Lower lobe of right lung (tissue), 2 donors: ENCODE data around the gene BICD2. TPM values are rescaled to one million over a fixed set of nuclear protein-coding genes. Genes with fewer than 3 reads are reported as not detected.
A peak's percentile ranks its signal among the peaks of the same experiment; 100 is the strongest.
"Not testable (repeated sequence)": the region's sequence is repeated elsewhere in the genome, so short reads cannot be mapped to it uniquely, and the experiment has no call there.

Experiments
- ATAC-seq, 2 donors: fragments of 200-7000 bp; cut with Tn5 transposase; one replicate each; pipeline ENCODE4 v1.9.1; 2020 to 2022; ENCODE audit warnings: mild to moderate bottlenecking in 2 of 2, moderate library complexity in 2 of 2
- DNase-seq: peaks from one replicate; pipeline ENCODE4 v3.0.0-alpha.2; 2020
- H3K27ac ChIP-seq: fragments of 200-600 bp; one replicate; pipeline ENCODE4 v1.8.0; 2022
- H3K27me3 ChIP-seq: fragments of 200-600 bp; one replicate; pipeline ENCODE4 v1.8.0; 2022; ENCODE audit warnings: low read depth
- H3K36me3 ChIP-seq: fragments of 200-600 bp; one replicate; pipeline ENCODE4 v1.8.0; 2022; ENCODE audit warnings: mild to moderate bottlenecking
- H3K4me1 ChIP-seq: fragments of 200-600 bp; one replicate; pipeline ENCODE4 v1.8.0; 2022
- H3K4me3 ChIP-seq: fragments of 200-600 bp; one replicate; pipeline ENCODE4 v1.8.0; 2022; ENCODE audit warnings: mild to moderate bottlenecking
- H3K9me3 ChIP-seq: fragments of 200-600 bp; one replicate; pipeline ENCODE4 v1.8.0; 2022
- intact Hi-C: fragments of 100-400 bp; cut with DNase I; formaldehyde crosslinking; loops from one replicate; pipeline ENCODE4 v1.11.0; 2022
- long read RNA-seq: library from polyadenylated mRNA; unstranded; transcript quantifications from one replicate; pipeline ENCODE4 v2.0.0, GENCODE V29; 2021
- total RNA-seq: library from RNA; stranded (reverse); fragmentation: NEBNext Ultra II Directional; extraction: Animal tissue kit (Norgen Biotek cat#: 25700); gene quantifications from one replicate; pipeline ENCODE4 v1.2.1, GENCODE V29; 2021
- TF ChIP-seq, protein P1 (sequence below): fragments of 200-600 bp; IDR thresholded peaks from one replicate; pipeline ENCODE4 v1.8.0; 2022; ENCODE audit warnings: antibody characterized with exemption, mild to moderate bottlenecking
- donor health status: DM: no; HTN: yes; CAD: no; lungs with severe emphysema.

The BICD2 gene
- 34.9 TPM for total RNA-seq
- long read RNA-seq, full-length matches to known transcripts, result 46 of 95 reads
- long read RNA-seq, partial matches to known transcripts, result 44 of 95 reads
- long read RNA-seq, other reads (novel, unspliced or antisense), result 5 of 95 reads

DNA sequence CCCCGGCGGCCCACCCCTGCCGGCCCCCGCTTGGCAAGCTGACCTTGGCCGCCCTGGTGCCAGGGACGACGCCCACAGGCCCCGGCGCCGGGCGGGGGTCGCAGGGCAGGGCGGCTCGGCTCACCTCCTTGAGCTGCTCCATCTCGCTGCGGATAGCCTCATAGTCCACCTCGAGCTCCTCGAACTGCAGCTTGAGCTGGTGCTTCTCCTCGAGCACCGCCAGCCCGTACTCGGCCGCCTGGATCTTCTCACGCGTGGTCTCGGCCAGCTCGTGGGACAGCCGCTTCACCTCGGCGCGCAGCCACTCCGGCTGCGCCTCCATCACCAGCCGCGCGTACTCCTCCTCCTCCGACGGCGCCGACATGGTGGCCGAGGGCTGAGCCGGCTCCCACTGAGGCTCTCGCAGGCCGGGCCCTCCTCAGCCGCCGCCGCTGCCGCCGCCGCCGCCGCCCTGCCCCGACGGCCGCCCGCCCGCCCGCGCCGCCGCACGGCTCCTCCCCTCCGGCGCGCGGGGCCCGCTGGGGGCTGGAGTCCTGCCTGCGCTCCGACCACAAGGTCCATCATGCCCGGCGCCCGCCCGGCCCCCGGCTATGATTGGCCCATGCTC, at the start of gene BICD2:
TSS of gene BICD2 (minus strand) at position 453 of the 607 bp plus-strand sequence. CDS start at position 364, 89 bp downstream.
- no peaks in the 10 kb centered on the region for H3K9me3 ChIP-seq
- no peaks in the 10 kb centered on the region for H3K36me3 ChIP-seq
- intact Hi-C loops, result no loop called here
- ATAC-seq (no peak), DNase-seq (no peak)
- TF ChIP-seq, protein P1, sequence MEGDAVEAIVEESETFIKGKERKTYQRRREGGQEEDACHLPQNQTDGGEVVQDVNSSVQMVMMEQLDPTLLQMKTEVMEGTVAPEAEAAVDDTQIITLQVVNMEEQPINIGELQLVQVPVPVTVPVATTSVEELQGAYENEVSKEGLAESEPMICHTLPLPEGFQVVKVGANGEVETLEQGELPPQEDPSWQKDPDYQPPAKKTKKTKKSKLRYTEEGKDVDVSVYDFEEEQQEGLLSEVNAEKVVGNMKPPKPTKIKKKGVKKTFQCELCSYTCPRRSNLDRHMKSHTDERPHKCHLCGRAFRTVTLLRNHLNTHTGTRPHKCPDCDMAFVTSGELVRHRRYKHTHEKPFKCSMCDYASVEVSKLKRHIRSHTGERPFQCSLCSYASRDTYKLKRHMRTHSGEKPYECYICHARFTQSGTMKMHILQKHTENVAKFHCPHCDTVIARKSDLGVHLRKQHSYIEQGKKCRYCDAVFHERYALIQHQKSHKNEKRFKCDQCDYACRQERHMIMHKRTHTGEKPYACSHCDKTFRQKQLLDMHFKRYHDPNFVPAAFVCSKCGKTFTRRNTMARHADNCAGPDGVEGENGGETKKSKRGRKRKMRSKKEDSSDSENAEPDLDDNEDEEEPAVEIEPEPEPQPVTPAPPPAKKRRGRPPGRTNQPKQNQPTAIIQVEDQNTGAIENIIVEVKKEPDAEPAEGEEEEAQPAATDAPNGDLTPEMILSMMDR, result no peak
- peaks cover 52% of the 10 kb centered on the region for H3K4me1 ChIP-seq
- no peaks in the 10 kb centered on the region for H3K27me3 ChIP-seq
- peak within 1 kb of the TSS; percentile 99 for H3K4me3 ChIP-seq
- H3K27ac ChIP-seq, result peak within 1 kb of the TSS; percentile 99

DNA sequence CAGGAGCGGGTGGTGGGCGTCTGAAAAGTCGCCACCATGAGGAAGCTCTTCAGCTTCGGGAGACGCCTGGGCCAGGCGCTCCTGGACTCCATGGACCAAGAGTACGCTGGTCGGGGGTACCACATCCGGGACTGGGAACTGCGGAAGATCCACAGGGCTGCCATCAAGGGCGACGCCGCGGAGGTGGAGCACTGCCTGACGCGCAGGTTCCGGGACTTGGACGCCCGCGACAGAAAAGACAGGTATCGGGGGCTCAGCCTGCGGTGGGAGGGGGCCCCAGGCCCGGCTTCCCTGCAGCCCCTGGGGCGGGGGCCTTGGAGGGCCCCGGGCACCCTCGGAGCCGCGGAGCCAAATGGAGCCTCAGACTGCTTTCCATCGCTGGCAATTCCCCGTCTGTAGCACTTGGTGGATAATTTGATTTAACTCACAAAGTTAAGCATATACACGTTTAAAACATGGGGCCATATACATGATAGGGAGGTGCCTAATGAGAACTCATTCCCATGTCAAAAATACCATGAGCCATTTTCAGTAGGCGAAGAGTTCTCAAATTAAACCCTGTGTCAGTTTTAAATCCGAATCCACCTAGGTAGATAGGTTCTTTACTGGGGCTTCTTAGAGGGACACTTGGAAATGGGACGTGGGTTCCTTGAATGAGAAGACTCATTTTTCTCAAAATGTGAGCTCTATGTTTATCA, 45.1 kb upstream of the BICD2 start:
- H3K9me3 ChIP-seq, DNase-seq, H3K27ac ChIP-seq, H3K36me3 ChIP-seq, H3K4me3 ChIP-seq, intact Hi-C loops, ATAC-seq: not testable (repeated sequence)
- Histone ChIP-seq H3K4me1 (peaks cover 29% of the 10 kb centered on the region), H3K27me3 (peaks cover 97% of the 10 kb centered on the region)

DNA sequence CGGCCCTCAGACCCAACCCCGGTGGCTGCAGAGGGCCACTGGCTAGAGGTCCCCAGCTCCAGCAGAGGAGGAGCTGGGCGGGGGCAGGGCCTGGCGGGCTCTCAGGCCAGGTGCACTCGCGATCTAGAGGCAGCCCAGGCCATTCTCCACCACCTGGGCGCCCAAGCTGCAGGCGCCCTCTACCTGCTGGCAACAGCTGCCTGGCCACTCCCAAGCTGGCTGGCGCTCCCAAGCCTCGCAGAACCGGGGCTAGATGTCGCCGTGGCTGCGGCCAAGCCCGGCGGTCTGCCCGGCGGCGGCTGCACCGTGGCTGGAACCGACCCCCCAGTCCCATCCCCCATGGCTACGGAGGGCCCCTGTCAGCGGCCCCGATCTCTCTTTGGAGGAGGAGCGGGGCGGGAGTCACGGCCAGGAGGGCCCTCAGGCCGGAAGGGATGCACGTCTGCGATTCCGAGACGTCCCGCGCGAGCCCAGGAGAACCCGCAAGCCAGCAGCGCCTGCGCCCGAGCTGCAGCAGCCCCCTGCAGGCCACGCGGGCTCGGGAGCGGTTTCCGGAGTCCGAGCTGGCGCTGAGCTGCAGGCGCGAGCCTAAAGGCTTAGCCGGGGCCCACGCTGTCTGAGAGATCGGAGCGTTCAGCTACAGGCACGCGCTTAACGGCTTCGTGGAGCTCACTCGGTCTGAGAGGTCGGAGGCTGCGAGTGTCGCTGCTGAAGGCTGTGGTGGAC, 44.3 kb upstream of the BICD2 start:
- H3K4me1 ChIP-seq, result peaks cover 29% of the 10 kb centered on the region
- ATAC-seq (peak; percentile 83 to 85), DNase-seq (peak; percentile 80)
- peak overlapping the region; percentile 38 for H3K4me3 ChIP-seq
- TF ChIP-seq, protein P1, result no peak
- H3K27ac ChIP-seq, result no peak overlapping the region
- H3K9me3 ChIP-seq, result no peaks in the 10 kb centered on the region
- no peaks in the 10 kb centered on the region for H3K36me3 ChIP-seq
- intact Hi-C loops, result no loop called here
- peaks cover 94% of the 10 kb centered on the region for H3K27me3 ChIP-seq

DNA sequence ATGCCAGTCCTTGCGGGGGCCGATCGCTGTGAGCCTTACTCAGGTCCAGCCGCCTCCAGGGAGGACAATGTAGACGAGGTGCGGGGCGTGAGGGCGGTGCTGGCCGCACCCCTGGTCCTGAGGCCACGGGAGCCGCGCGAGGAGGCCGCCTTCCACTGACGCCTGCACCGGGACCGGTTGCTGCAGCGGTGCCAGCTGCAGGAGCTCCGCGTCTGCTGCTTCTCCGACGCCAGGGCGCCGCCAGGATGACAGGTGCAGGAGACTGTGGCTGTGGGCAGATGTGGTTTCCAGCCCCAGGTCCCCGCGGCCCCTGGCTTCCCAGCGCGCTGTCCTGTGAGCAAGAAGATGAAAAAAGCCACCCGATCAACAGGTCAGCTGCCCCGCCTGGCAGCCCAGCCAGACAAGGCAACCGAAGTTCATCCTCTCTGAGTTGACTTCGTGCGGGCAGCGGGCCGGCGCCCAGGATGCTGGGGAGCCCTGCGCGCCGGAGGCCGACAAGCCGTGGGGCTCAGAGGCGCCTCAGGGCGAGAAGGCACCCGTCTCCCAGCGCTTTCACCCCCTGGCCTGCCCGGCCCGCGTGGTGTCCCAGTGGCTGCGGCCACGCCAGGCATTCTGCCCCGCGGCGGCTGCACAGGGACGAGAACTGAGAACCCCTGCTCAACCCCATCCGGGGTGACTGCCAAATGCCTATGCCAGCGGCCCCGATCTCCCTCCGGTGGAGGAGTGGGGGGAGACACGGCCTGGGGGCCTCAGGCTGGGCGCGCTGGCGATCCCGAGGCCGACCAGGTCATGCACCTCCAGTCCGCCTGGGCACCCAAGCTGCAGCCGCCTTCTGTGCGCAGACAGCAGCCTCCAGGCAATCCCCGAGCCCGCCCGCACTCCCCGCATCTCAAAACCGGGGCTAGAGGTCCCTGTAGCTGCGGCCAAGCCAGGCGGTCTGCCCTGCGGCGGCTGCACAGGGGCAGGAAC, 43.4 kb upstream of the BICD2 start:
- no peaks in the 10 kb centered on the region for H3K9me3 ChIP-seq
- H3K27me3 ChIP-seq, result peaks cover 91% of the 10 kb centered on the region
- H3K4me3 ChIP-seq, result peak overlapping the region; percentile 38
- no peak for DNase-seq
- H3K4me1 ChIP-seq, result peaks cover 29% of the 10 kb centered on the region
- no peaks in the 10 kb centered on the region for H3K36me3 ChIP-seq
- no peak overlapping the region for H3K27ac ChIP-seq
- TF ChIP-seq, protein P1, result no peak
- intact Hi-C loops, result no loop called here
- ATAC-seq, result peak; percentile 36 to 37

DNA sequence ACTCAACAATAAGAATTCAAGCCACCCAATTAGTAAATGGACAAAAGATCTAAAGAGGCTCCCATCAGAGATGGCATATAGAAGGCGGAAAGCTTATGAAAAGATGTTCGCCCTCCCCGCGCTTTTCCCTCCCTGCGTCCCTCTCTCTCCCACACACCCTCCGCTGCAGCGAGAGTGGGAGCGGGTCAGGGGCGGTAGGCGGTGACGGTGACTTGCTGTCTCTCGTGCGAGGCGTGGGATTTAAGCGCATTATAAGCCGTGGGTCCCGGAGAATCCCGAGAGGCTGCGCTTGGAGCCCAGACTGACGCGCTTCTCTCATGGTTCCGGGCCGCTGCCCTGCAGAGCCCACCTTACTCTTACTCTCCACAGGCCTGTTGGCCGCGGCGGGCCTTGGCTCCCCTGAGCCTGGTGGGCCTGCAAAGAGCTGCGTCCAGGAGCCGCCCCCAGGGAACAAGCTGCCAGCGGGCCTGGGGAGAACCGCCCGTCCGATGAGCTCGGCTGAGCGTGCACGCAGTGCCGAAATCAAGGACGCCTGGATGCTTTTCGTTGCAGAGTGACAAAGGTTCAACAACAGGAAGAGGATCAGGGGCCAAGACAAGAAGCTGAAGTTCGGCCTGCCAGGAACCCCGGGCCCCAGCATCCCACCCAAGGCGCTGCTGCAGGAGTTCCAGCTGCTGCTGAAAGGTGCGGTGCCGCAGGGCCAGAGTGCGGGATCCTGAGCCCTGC, 42.6 kb upstream of the BICD2 start:
- Histone ChIP-seq H3K9me3 (no peaks in the 10 kb centered on the region), H3K27me3 (peaks cover 86% of the 10 kb centered on the region), H3K4me3 (no peak overlapping the region), H3K27ac (no peak overlapping the region), H3K36me3 (no peaks in the 10 kb centered on the region), H3K4me1 (peaks cover 29% of the 10 kb centered on the region)
- TF ChIP-seq, protein P1, result no peak
- ATAC-seq, result no peak
- intact Hi-C loops, result no loop called here
- no peak for DNase-seq
